Measurements from ENCODE around the gene TAF11L6.
"Not testable (repeated sequence)": the region's sequence is repeated elsewhere in the genome, so short reads cannot be mapped to it uniquely, and the experiment has no call there.

TAF11L6 gene

GRCh38 chr5:17528369-17528768 is at the start of gene TAF11L6:
TSS of gene TAF11L6 (plus strand) at chr5:17528669.
- DNase-seq, result not testable (repeated sequence)

DNA sequence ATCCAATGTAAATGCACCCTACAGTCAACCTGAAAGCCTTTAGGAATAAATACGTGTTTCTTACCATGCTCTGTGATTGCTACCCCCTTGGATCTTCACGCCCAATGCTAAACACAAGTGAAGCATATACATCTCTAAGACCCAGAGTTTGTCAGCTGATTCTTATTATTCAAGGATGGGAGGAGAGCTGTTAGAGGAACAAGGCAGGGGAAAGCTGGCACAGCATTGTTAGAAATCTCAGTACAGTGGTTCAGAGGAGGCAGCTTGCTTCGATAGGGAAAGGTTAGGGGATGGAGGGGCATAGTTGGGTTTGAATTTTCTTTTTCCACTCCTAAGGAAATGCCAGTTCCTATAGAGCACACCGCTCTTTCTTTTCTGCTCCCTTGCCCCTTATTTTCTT is 47.1 kb upstream of the TAF11L6 start:
- DNase-seq, result no peak

GRCh38 chr5:17482790-17483189 is 45.7 kb upstream of the TAF11L6 start:
- DNase-seq, result no peak

DNA sequence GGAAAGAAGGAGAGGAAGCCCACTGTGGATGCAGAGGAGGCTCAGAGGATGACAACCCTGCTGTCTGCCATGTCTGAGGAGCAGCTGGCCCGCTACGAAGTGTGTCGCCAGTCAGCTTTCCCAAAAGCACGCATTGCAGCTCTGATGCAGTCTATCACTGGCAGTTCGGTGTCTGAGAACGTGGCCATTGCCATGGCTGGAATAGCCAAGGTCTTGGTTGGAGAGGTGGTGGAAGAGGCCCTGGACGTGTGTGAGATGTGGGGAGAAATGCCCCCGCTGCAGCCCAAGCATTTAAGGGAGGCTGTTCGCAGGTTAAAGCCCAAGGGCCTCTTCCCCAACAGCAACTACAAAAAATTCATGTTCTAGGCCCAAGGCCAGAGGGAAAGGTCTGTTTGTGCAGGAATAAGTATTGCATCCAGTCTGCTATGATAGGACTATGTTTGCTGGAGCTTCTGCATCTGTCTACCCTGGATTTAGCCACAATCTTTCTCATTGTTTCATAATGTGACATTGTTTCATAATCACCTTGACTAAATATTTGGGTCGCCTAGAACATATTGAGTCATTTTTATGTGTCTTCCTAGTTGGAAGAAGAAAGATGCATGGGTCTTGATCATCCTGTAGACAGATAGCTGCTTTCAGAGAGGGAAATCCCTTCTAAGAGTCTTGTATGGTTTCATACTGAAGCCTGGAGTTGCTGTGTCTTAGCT is 41.9 kb upstream of the TAF11L6 start:
- DNase-seq, result not testable (repeated sequence)

DNA sequence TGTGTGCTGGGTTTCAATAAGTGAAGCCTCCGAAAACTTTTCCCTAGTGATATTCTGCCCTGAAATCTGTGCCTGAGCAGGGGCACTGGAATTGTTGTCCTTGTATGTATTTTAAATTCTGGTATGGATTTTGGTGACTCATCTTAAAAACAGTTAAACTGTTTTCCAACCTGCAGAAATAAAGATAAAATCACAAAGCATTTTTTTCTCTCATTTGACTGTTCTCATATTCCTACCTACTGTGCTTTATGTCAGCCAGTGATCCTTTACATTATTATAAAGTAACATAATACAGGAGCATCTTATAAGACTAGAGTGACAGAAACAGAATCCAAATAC is 41.3 kb upstream of the TAF11L6 start:
- DNase-seq, result no peak

- not testable (repeated sequence) for DNase-seq
Observed at GRCh38 chr5:17491257-17491656, 37.2 kb upstream of the TAF11L6 start.

DNA sequence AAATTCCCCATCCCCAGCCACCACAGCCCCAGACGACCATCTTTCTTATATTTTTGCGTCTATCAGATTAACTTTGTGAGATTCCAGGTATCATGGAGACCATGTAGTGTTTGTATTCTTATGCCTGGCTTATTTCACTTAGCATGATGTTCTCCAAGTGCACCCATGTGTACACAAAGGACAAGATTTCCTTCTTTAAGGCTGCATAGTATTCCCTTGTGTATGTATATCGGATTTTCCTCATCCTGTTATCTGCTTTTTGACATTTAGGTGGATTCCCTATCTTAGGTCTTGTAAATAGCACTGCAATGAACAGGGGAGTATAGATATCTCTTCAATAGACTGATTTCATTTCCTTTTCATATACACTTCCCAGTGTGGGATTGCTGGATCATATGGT is 35.7 kb upstream of the TAF11L6 start:
- DNase-seq, result no peak

- DNase-seq, result no peak
Observed at GRCh38 chr5:17497446-17497845, 31.0 kb upstream of the TAF11L6 start.

DNA sequence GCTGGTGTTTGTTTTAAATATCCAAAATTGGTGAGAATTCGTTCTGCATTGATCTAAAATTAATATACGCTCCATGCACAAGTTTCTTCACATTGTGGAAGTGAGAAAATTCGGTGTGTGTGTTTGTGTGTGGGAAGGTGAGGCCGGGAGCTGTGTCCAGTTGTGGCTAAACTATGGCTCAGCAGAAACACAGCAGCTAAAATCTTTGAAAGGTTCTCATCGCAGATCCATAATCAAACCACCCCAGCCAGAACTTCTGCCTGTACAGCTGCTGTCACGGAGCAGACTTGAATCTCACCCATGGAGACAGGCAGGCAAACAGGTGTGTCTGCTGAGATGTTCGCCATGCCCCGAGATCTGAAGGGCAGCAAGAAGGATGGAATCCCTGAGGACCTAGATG is 30.5 kb upstream of the TAF11L6 start, which contains the start of gene TAF11L2:
TAF11L2 (plus strand) TSS at position 301 of the 400 bp plus-strand sequence.
- not testable (repeated sequence) for DNase-seq

DNA sequence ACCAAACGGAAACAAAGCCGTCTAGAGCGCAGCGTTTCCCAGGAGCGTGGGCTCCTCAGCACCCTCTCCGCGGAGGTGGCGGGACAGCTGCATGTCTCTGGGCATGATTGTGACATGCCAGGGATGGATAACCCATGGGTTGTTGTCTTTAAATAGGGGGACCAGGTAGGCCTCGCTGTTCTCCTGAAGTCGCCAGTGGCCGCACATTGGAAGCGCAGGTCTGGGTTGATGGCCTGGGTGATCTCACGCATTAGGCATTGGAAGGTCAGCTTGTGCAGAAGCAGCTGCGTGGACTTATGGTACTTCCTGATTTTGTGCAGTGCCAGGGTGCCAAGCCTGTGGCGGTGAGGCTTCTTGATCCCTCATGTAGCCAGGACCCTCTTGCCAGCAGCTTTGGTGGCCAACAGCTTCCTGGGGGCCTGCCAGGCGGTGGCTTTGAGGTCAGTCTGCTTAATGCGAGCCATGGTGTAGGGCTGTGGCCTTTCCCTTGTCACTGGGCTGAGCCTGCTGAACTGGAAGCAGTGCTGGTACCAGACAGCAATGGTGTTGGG is 16.6 kb upstream of the TAF11L6 start:
- no peak for DNase-seq

DNA sequence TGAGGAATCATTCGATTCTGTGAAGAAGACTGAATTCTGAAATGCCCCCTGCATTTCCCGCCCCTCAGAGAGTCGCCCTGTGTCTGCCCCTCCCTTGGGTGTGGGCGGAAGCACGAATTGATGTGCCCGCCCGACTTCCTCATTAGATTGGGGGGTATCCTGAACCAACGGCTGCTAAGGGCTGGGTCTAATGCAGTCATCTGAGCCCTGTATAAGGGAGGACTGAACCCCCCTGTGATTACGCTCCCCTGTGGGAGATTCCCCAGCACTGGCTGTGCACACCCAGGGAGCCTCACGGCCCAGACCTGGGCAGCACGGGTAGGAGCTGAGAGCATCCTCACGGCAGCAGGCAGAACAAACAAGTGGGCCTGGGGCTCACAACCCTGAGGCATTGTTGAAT is 10.9 kb upstream of the TAF11L6 start:
- DNase-seq, result not testable (repeated sequence)

- not testable (repeated sequence) for DNase-seq
Observed at GRCh38 chr5:17518067-17518466, 10.4 kb upstream of the TAF11L6 start, which contains the start of gene TAF11L3. TSS of gene TAF11L3 (plus strand) at chr5:17518367.

- DNase-seq, result not testable (repeated sequence)
Observed at GRCh38 chr5:17519508-17519907, 9.0 kb upstream of the TAF11L6 start.

GRCh38 chr5:17521501-17521900 is 7.0 kb upstream of the TAF11L6 start, which contains the start of gene TAF11L4:
TSS of gene TAF11L4 (plus strand) at chr5:17521801.
- not testable (repeated sequence) for DNase-seq

DNA sequence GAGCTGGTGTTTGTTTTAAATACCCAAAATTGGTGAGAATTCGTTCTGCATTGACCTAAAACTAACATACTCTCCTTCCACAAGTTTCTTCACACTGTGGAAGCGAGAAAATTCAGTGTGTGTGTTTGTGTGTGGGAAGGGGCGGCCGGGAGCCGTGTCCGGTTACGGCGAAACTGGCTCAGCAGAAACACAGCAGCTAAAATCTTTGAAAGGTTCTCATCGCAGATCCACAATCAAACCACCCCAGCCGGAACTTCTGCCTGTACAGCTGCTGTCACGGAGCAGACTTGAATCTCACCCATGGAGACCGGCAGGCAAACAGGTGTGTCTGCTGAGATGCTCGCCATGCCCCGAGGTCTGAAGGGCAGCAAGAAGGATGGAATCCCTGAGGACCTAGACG is 3.5 kb upstream of the TAF11L6 start, which contains the start of gene TAF11L5:
TAF11L5 (plus strand) TSS at position 301 of the 400 bp plus-strand sequence.
- not testable (repeated sequence) for DNase-seq

- not testable (repeated sequence) for DNase-seq
Observed at GRCh38 chr5:17526504-17526903, 2.0 kb upstream of the TAF11L6 start.
